ENCODE data around the gene MBD4.

Gene MBD4

DNA sequence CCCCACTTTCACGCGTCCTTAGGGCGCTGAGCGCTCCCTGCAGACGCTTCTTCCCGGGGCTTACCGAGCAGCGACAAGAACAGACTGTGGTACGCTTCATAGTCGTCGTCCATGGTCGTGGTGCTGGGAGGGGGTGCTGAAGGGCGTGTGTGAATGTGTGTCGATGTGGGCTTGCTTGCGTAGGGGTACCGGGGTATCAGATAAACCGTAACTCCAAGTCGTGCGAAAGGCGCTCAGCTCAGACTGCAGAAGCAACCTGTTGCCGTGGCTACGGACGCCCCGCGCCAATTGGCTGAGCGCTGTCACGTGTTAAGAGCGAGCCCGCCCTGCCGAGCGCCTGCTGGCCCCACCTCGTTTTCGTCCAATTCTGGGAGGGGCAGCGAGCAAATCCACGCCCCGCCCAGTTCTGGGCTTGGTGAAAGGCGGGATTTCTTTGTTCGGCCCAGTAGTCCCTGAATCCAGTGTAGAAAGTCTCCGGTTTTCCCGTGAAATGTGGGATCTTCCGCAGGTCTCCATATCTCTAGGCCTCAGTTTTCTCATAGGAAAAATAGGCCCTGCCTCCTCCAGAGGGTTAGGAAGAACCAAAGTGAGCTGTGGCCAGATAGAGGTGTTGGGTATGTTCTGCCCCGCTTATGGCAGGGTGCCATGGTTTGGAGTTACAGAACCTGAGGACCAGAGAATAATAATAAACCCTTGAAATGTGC is 11.2 kb downstream of the MBD4 start, which contains the start of gene EFCAB12:
EFCAB12 (minus strand) TSS at position 261 of the 704 bp plus-strand sequence; CDS start at position 113, 148 bp downstream.
- POLR2A ChIA-PET, result interaction anchor here (2.3 kb wide), 1 partner anchor 11 kb away, joined by 15 read pairs; the partner anchor contains the start of genes IFT122 and MBD4
- 2% methylated on average over 36 of the region's 42 CpGs for WGBS (ENCODE audit: insufficient coverage)
- Histone ChIP-seq H3K27ac (ENCODE audit: insufficient read depth in 1 of 2, low read depth in 1 of 2, low read length in 2 of 2, poor library complexity in 1 of 2, severe bottlenecking in 2 of 2) (no peak within 1 kb of the TSS), H3K4me1 (ENCODE audit: control extremely low read depth in 1 of 4, control insufficient read depth in 4 of 4, insufficient read depth in 4 of 4, low read length in 3 of 4) (peaks cover 4 to 45% (median 26%) of the 10 kb centered on the region in 4 experiments), H3K9me3 (ENCODE audit: control extremely low read depth in 1 of 5, control insufficient read depth in 4 of 5, insufficient read depth in 2 of 5, low read depth in 1 of 5, low read length in 4 of 5) (peaks cover 0 to 1% (median 0%) of the 10 kb centered on the region in 5 experiments), H3K4me3 (ENCODE audit: control insufficient read depth in 1 of 7, extremely low read depth in 1 of 7, insufficient read depth in 4 of 7, low read depth in 2 of 7, low read length in 6 of 7) (peak within 1 kb of the TSS; percentile 15 to 89 (median 72)), H3K27me3 (replicated peaks in 2 of 5; ENCODE audit: control insufficient read depth in 4 of 5, insufficient read depth in 5 of 5, low read length in 4 of 5) (peaks cover 0 to 8% (median 0%) of the 10 kb centered on the region in 5 experiments), H3K36me3 (ENCODE audit: control insufficient read depth in 4 of 4, insufficient read depth in 4 of 4, low read length in 3 of 4) (peaks cover 6 to 42% (median 25%) of the 10 kb centered on the region in 4 experiments)
- CTCF ChIA-PET, result interaction anchor here (0.9 to 2.1 kb wide), 3 partner anchors 11 to 45 kb away, joined by 4 to 6 read pairs (median 4); partner anchors contain the start of genes IFT122 and MBD4
- peak; percentile 90 to 94 (median 93) for DNase-seq

DNA sequence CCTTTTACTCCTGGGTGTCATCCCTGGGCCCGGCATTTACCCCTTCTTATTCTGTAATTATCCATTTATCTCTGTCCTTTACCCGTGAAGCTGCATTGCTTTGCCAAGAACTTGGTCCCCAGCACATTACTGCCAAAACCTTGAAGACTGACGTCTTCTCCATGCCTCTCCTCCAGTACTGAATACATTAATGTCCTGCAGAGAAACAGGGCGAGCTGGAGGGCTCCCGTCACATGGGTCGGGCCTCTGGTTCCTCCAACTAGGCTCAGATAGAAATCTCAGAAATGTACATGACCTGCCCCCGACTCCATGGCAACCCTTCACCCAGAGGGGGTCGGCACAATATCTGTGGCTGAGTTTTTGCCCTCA is 11.8 kb downstream of the MBD4 start:
- POLR2A ChIA-PET, result interaction anchor here (2.3 kb wide), 1 partner anchor 12 kb away, joined by 15 read pairs; the partner anchor contains the start of genes IFT122 and MBD4

GRCh38 chr3:129425619-129426018 is 14.1 kb downstream of the MBD4 start:
- WGBS (ENCODE audit: insufficient coverage), result 100% methylated on average over 2 of the region's 2 CpGs
- no peak overlapping the region for H3K27ac ChIP-seq (ENCODE audit: insufficient read depth in 1 of 2, low read depth in 1 of 2, low read length in 2 of 2, poor library complexity in 1 of 2, severe bottlenecking in 2 of 2)
- POLR2A ChIA-PET, result no interaction called here
- CTCF ChIA-PET, result no interaction called here
- peaks cover 0 to 8% (median 0%) of the 10 kb centered on the region in 5 experiments for H3K27me3 ChIP-seq (replicated peaks in 2 of 5; ENCODE audit: control insufficient read depth in 4 of 5, insufficient read depth in 5 of 5, low read length in 4 of 5)
- peaks cover 0 to 14% (median 4%) of the 10 kb centered on the region in 4 experiments for H3K36me3 ChIP-seq (ENCODE audit: control insufficient read depth in 4 of 4, insufficient read depth in 4 of 4, low read length in 3 of 4)
- DNase-seq, result no peak
- H3K4me1 ChIP-seq (ENCODE audit: control extremely low read depth in 1 of 4, control insufficient read depth in 4 of 4, insufficient read depth in 4 of 4, low read length in 3 of 4), result peaks cover 4 to 32% (median 16%) of the 10 kb centered on the region in 4 experiments
- H3K4me3 ChIP-seq (ENCODE audit: control insufficient read depth in 1 of 7, extremely low read depth in 1 of 7, insufficient read depth in 4 of 7, low read depth in 2 of 7, low read length in 6 of 7), result no peak overlapping the region
- peaks cover 0 to 3% (median 0%) of the 10 kb centered on the region in 5 experiments for H3K9me3 ChIP-seq (ENCODE audit: control extremely low read depth in 1 of 5, control insufficient read depth in 4 of 5, insufficient read depth in 2 of 5, low read depth in 1 of 5, low read length in 4 of 5)

More for the DNA sequence above, 11.8 kb downstream of the MBD4 start:
- Histone ChIP-seq H3K9me3 (ENCODE audit: control extremely low read depth in 1 of 5, control insufficient read depth in 4 of 5, insufficient read depth in 2 of 5, low read depth in 1 of 5, low read length in 4 of 5) (peaks cover 0 to 1% (median 0%) of the 10 kb centered on the region in 5 experiments), H3K4me1 (ENCODE audit: control extremely low read depth in 1 of 4, control insufficient read depth in 4 of 4, insufficient read depth in 4 of 4, low read length in 3 of 4) (peaks cover 4 to 44% (median 26%) of the 10 kb centered on the region in 4 experiments), H3K27me3 (replicated peaks in 2 of 5; ENCODE audit: control insufficient read depth in 4 of 5, insufficient read depth in 5 of 5, low read length in 4 of 5) (peaks cover 0 to 8% (median 0%) of the 10 kb centered on the region in 5 experiments), H3K36me3 (ENCODE audit: control insufficient read depth in 4 of 4, insufficient read depth in 4 of 4, low read length in 3 of 4) (peaks cover 6 to 37% (median 20%) of the 10 kb centered on the region in 4 experiments), H3K27ac (ENCODE audit: insufficient read depth in 1 of 2, low read depth in 1 of 2, low read length in 2 of 2, poor library complexity in 1 of 2, severe bottlenecking in 2 of 2) (no peak overlapping the region), H3K4me3 (ENCODE audit: control insufficient read depth in 1 of 7, extremely low read depth in 1 of 7, insufficient read depth in 4 of 7, low read depth in 2 of 7, low read length in 6 of 7) (peak overlapping the region; percentile 15 to 89 (median 72))
- CTCF ChIA-PET, result interaction anchor here (1.4 to 2.1 kb wide), 2 partner anchors 12 to 45 kb away, joined by 6 read pairs; partner anchors contain the start of genes IFT122 and MBD4
- DNase-seq, result no peak
- WGBS (ENCODE audit: insufficient coverage), result 10% methylated on average over 8 of the region's 8 CpGs

GRCh38 chr3:129425213-129425612 is 14.5 kb downstream of the MBD4 start:
- no peak for DNase-seq
- peaks cover 4 to 32% (median 16%) of the 10 kb centered on the region in 4 experiments for H3K4me1 ChIP-seq (ENCODE audit: control extremely low read depth in 1 of 4, control insufficient read depth in 4 of 4, insufficient read depth in 4 of 4, low read length in 3 of 4)
- no peak overlapping the region for H3K4me3 ChIP-seq (ENCODE audit: control insufficient read depth in 1 of 7, extremely low read depth in 1 of 7, insufficient read depth in 4 of 7, low read depth in 2 of 7, low read length in 6 of 7)
- peaks cover 0 to 3% (median 0%) of the 10 kb centered on the region in 5 experiments for H3K9me3 ChIP-seq (ENCODE audit: control extremely low read depth in 1 of 5, control insufficient read depth in 4 of 5, insufficient read depth in 2 of 5, low read depth in 1 of 5, low read length in 4 of 5)
- H3K27me3 ChIP-seq (replicated peaks in 2 of 5; ENCODE audit: control insufficient read depth in 4 of 5, insufficient read depth in 5 of 5, low read length in 4 of 5), result peaks cover 0 to 8% (median 0%) of the 10 kb centered on the region in 5 experiments
- CTCF ChIA-PET, result no interaction called here
- H3K36me3 ChIP-seq (ENCODE audit: control insufficient read depth in 4 of 4, insufficient read depth in 4 of 4, low read length in 3 of 4), result peaks cover 0 to 12% (median 3%) of the 10 kb centered on the region in 4 experiments
- H3K27ac ChIP-seq (ENCODE audit: insufficient read depth in 1 of 2, low read depth in 1 of 2, low read length in 2 of 2, poor library complexity in 1 of 2, severe bottlenecking in 2 of 2), result no peak overlapping the region
- WGBS (ENCODE audit: insufficient coverage), result 88% methylated on average over 2 of the region's 3 CpGs
- POLR2A ChIA-PET, result no interaction called here

- ChIA-PET POLR2A (interaction anchor here (0.7 kb wide), 1 partner anchor 229 kb away, joined by 3 read pairs; no protein-coding TSS in a partner anchor), CTCF (interaction anchor here (1.6 kb wide), 1 partner anchor 66 kb away, joined by 4 read pairs; no protein-coding TSS in a partner anchor)
- Histone ChIP-seq H3K9me3 (ENCODE audit: control extremely low read depth in 1 of 5, control insufficient read depth in 4 of 5, insufficient read depth in 2 of 5, low read depth in 1 of 5, low read length in 4 of 5) (peaks cover 0 to 3% (median 0%) of the 10 kb centered on the region in 5 experiments), H3K4me3 (ENCODE audit: control insufficient read depth in 1 of 7, extremely low read depth in 1 of 7, insufficient read depth in 4 of 7, low read depth in 2 of 7, low read length in 6 of 7) (no peak overlapping the region), H3K36me3 (ENCODE audit: control insufficient read depth in 4 of 4, insufficient read depth in 4 of 4, low read length in 3 of 4) (peaks cover 0 to 3% (median 0%) of the 10 kb centered on the region in 4 experiments), H3K4me1 (ENCODE audit: control extremely low read depth in 1 of 4, control insufficient read depth in 4 of 4, insufficient read depth in 4 of 4, low read length in 3 of 4) (peaks cover 4 to 32% (median 16%) of the 10 kb centered on the region in 4 experiments), H3K27me3 (replicated peaks in 2 of 5; ENCODE audit: control insufficient read depth in 4 of 5, insufficient read depth in 5 of 5, low read length in 4 of 5) (peaks cover 0 to 8% (median 0%) of the 10 kb centered on the region in 5 experiments), H3K27ac (ENCODE audit: insufficient read depth in 1 of 2, low read depth in 1 of 2, low read length in 2 of 2, poor library complexity in 1 of 2, severe bottlenecking in 2 of 2) (no peak overlapping the region)
- peak in 2 of 3 donors; percentile 48 to 62 for DNase-seq
- 87% methylated on average over 3 of the region's 4 CpGs for WGBS (ENCODE audit: insufficient coverage)
Observed at GRCh38 chr3:129424185-129424841, 15.4 kb downstream of the MBD4 start.

DNA sequence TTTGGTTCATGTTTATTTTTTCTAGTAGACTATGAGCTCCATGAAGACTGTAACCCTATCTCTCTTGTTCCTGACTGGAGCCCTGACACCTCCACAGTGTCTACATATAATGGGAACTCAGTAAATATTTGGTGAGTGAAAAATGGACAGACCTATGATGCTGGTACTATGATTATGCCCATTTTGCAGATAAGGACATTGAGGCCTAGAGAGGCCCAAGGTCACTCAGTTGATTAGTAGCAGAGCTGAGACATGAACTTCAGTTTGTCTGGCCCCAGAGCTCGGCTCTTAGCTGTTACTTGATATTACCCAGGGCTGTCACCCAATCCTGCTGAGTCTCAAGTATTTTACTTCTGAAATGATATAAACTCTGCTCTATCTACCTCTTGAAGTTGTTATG is 16.9 kb downstream of the MBD4 start:
- H3K36me3 ChIP-seq (ENCODE audit: control insufficient read depth in 4 of 4, insufficient read depth in 4 of 4, low read length in 3 of 4), result no peaks in the 10 kb centered on the region
- peaks cover 0 to 7% (median 0%) of the 10 kb centered on the region in 5 experiments for H3K27me3 ChIP-seq (replicated peaks in 2 of 5; ENCODE audit: control insufficient read depth in 4 of 5, insufficient read depth in 5 of 5, low read length in 4 of 5)
- H3K27ac ChIP-seq (ENCODE audit: insufficient read depth in 1 of 2, low read depth in 1 of 2, low read length in 2 of 2, poor library complexity in 1 of 2, severe bottlenecking in 2 of 2), result no peak overlapping the region
- DNase-seq, result no peak
- WGBS (ENCODE audit: insufficient coverage), result 100% methylated on average over 1 of the region's 1 CpG
- H3K9me3 ChIP-seq (ENCODE audit: control extremely low read depth in 1 of 5, control insufficient read depth in 4 of 5, insufficient read depth in 2 of 5, low read depth in 1 of 5, low read length in 4 of 5), result peaks cover 0 to 3% (median 0%) of the 10 kb centered on the region in 5 experiments
- ChIA-PET POLR2A (interaction anchor here (0.7 to 0.9 kb wide), 2 partner anchors 13 to 39 kb away, joined by 4 read pairs; no protein-coding TSS in a partner anchor), CTCF (interaction anchor here (1.4 to 1.6 kb wide), 3 partner anchors 10 to 78 kb away, joined by 3 to 7 read pairs (median 4); no protein-coding TSS in a partner anchor)
- H3K4me1 ChIP-seq (ENCODE audit: control extremely low read depth in 1 of 4, control insufficient read depth in 4 of 4, insufficient read depth in 4 of 4, low read length in 3 of 4), result peaks cover 3 to 23% (median 6%) of the 10 kb centered on the region in 4 experiments
- H3K4me3 ChIP-seq (ENCODE audit: control insufficient read depth in 1 of 7, extremely low read depth in 1 of 7, insufficient read depth in 4 of 7, low read depth in 2 of 7, low read length in 6 of 7), result no peak overlapping the region
